Activated T-cell treated with anti-CD3 and anti-CD28 coated beads, Interleukin-2, amount 50 U/mL, for 24 hours (primary cell): Measurements from ENCODE around the gene C6orf89.

Experiments
- DNase-seq: peaks from one replicate; pipeline ENCODE4 v3.0.0-alpha.2; 2020
- H3K27ac Mint-ChIP-seq: 2 replicates; pipeline ENCODE4 v1.8.0; 2020; ENCODE audit warnings: mild to moderate bottlenecking, mixed read lengths
- H3K27me3 Mint-ChIP-seq: 2 replicates; pipeline ENCODE4 v1.8.0; 2020; ENCODE audit warnings: mixed read lengths
- H3K36me3 Mint-ChIP-seq: 2 replicates; pipeline ENCODE4 v1.8.0; 2020; ENCODE audit warnings: low read depth, mixed read lengths
- H3K4me1 Mint-ChIP-seq: 2 replicates; pipeline ENCODE4 v1.8.0; 2020; ENCODE audit warnings: low read depth, mixed read lengths
- H3K4me3 Mint-ChIP-seq: 2 replicates; pipeline ENCODE4 v1.8.0; 2020; ENCODE audit warnings: mild to moderate bottlenecking, moderate library complexity, mixed read lengths
- H3K9me3 Mint-ChIP-seq: 2 replicates; pipeline ENCODE4 v1.8.0; 2020; ENCODE audit warnings: mixed read lengths

The C6orf89 gene

GRCh38 chr6:36977470-36977941 is 91.8 kb downstream of the C6orf89 start:
- no peak overlapping the region for H3K4me3 Mint-ChIP-seq
- peaks cover 94% of the 10 kb centered on the region for H3K36me3 Mint-ChIP-seq
- H3K4me1 Mint-ChIP-seq = peaks cover 32% of the 10 kb centered on the region
- no peaks in the 10 kb centered on the region for H3K9me3 Mint-ChIP-seq
- DNase-seq = no peak
- peak overlapping the region; percentile 31 for H3K27ac Mint-ChIP-seq
- H3K27me3 Mint-ChIP-seq = no peaks in the 10 kb centered on the region
